Neural crest cell (in vitro differentiated cells): Measurements from ENCODE around the gene GPR55. TPM values are rescaled to one million over a fixed set of nuclear protein-coding genes. Genes with fewer than 3 reads are reported as not detected.
"Not testable (repeated sequence)": the region's sequence is repeated elsewhere in the genome, so short reads cannot be mapped to it uniquely, and the experiment has no call there.

ENCODE experiments used
- DNase-seq: peaks from one replicate; pipeline ENCODE4 v3.0.0; 2021; ENCODE audit warnings: low read depth, mixed read lengths, low spot score
- H3K27ac Mint-ChIP-seq: one replicate; pipeline ENCODE4 v1.8.0; 2021; ENCODE audit warnings: mild to moderate bottlenecking, mixed read lengths; ENCODE audit not compliant: unreplicated experiment
- H3K27me3 Mint-ChIP-seq: 2 replicates; pipeline ENCODE4 v1.8.0; 2021; ENCODE audit warnings: low read depth, mild to moderate bottlenecking, mixed read lengths
- H3K36me3 Mint-ChIP-seq: 2 replicates; pipeline ENCODE4 v1.8.0; 2021; ENCODE audit warnings: low read depth, mild to moderate bottlenecking, mixed read lengths
- H3K4me1 Mint-ChIP-seq: 2 replicates; pipeline ENCODE4 v1.8.0; 2021; ENCODE audit warnings: mixed read lengths
- H3K4me3 Mint-ChIP-seq: one replicate; pipeline ENCODE4 v1.8.0; 2021; ENCODE audit warnings: mild to moderate bottlenecking, mixed read lengths
- H3K9me3 Mint-ChIP-seq: 2 replicates; pipeline ENCODE4 v1.8.0; 2021; ENCODE audit warnings: mixed read lengths
- CTCF ChIP-seq: fragments of 200-600 bp; sonication (generic); conservative IDR thresholded peaks from 2 replicates; pipeline ENCODE4 v1.5.0; 2021; ENCODE audit warnings: antibody characterized with exemption, mild to moderate bottlenecking
- total RNA-seq: library from RNA; stranded (reverse); gene quantifications from 2 replicates; pipeline ENCODE4 v1.2.1, GENCODE V29; 2021

The GPR55 gene
- total RNA-seq, 1 donor from 2014 or later = not detected

GRCh38 chr2:230939691-230940470 lies 14.8 kb upstream of the GPR55 start:
- Mint-ChIP-seq H3K4me3 (no peak overlapping the region), H3K27me3 (no peaks in the 10 kb centered on the region), H3K4me1 (peaks cover under 1% of the 10 kb centered on the region), H3K9me3 (peaks cover 6% of the 10 kb centered on the region), H3K36me3 (peaks cover 3% of the 10 kb centered on the region), H3K27ac (no peak overlapping the region)
- no peak for TF ChIP-seq CTCF
- DNase-seq = no peak

GRCh38 chr2:230939066-230939591 lies 14.1 kb upstream of the GPR55 start:
- no peak overlapping the region for H3K4me3 Mint-ChIP-seq
- no peaks in the 10 kb centered on the region for H3K4me1 Mint-ChIP-seq
- no peak for TF ChIP-seq CTCF
- H3K9me3 Mint-ChIP-seq = peaks cover 6% of the 10 kb centered on the region
- no peak overlapping the region for H3K27ac Mint-ChIP-seq
- no peaks in the 10 kb centered on the region for H3K27me3 Mint-ChIP-seq
- no peak for DNase-seq
- peaks cover 3% of the 10 kb centered on the region for H3K36me3 Mint-ChIP-seq

- Mint-ChIP-seq H3K36me3 (peaks cover 3% of the 10 kb centered on the region), H3K4me1 (no peaks in the 10 kb centered on the region), H3K9me3 (peaks cover 6% of the 10 kb centered on the region), H3K27me3 (no peaks in the 10 kb centered on the region), H3K27ac (peak overlapping the region; percentile 19), H3K4me3 (no peak overlapping the region)
- TF ChIP-seq CTCF = no peak
- no peak for DNase-seq
Observed at GRCh38 chr2:230938516-230939065, 13.5 kb upstream of the GPR55 start.

GRCh38 chr2:230938098-230938497 lies 13.1 kb upstream of the GPR55 start:
- H3K9me3 Mint-ChIP-seq = peaks cover 6% of the 10 kb centered on the region
- H3K4me3 Mint-ChIP-seq = no peak overlapping the region
- no peaks in the 10 kb centered on the region for H3K4me1 Mint-ChIP-seq

GRCh38 chr2:230937362-230937761 lies 12.3 kb upstream of the GPR55 start:
- Mint-ChIP-seq H3K9me3 (peaks cover 6% of the 10 kb centered on the region), H3K36me3 (peaks cover 3% of the 10 kb centered on the region), H3K4me1 (peaks cover 6% of the 10 kb centered on the region), H3K27ac (no peak overlapping the region), H3K27me3 (no peaks in the 10 kb centered on the region), H3K4me3 (no peak overlapping the region)
- TF ChIP-seq CTCF = no peak
- no peak for DNase-seq

More at GRCh38 chr2:230938098-230938497, 13.1 kb upstream of the GPR55 start:
- Mint-ChIP-seq H3K27me3 (no peaks in the 10 kb centered on the region), H3K27ac (no peak overlapping the region), H3K36me3 (peaks cover 3% of the 10 kb centered on the region)
- TF ChIP-seq CTCF = no peak
- DNase-seq = no peak

- not testable (repeated sequence) for H3K9me3 Mint-ChIP-seq, H3K4me3 Mint-ChIP-seq, H3K4me1 Mint-ChIP-seq, H3K27me3 Mint-ChIP-seq, H3K27ac Mint-ChIP-seq, H3K36me3 Mint-ChIP-seq, DNase-seq
Observed at GRCh38 chr2:230936243-230936642, 11.2 kb upstream of the GPR55 start.
